GM12878 (cell line): ENCODE measurements around the gene PRMT5. TPM values are rescaled to one million over a fixed set of nuclear protein-coding genes. Genes with fewer than 3 reads are reported as not detected.
A peak's percentile ranks its signal among the peaks of the same experiment; 100 is the strongest.

ENCODE experiments used
- ATAC-seq: fragments of 200-7000 bp; cut with Tn5 transposase; 3 replicates; pipeline ENCODE4 v1.9.1; 2020; ENCODE audit warnings: mild to moderate bottlenecking, moderate library complexity
- BruUV-seq: library from RNA; stranded (reverse); fragments of 400-500 nt; replicated peaks from 2 replicates; lab custom pipeline; 2021; lab: Mats Ljungman, UMichigan
- CTCF ChIA-PET: fragments of 300-600 bp; sonication (Branson Sonifier 250); formaldehyde crosslinking; extraction: SDS; loops from one replicate; lab custom pipeline; 2021; ENCODE audit warnings: inconsistent platforms; lab: Yijun Ruan, JAX
- POLR2A ChIA-PET: fragments of 350-600 bp; formaldehyde crosslinking; extraction: SDS; loops from one replicate; lab custom pipeline; 2021; ENCODE audit warnings: inconsistent platforms; lab: Charles Lee
- RAD21 ChIA-PET: fragments of 300-600 bp; sonication (Branson Sonifier 250); formaldehyde crosslinking; loops from one replicate; lab custom pipeline; 2023; ENCODE audit warnings: antibody characterized with exemption; ENCODE audit not compliant: unreplicated experiment; lab: Charles Lee
- SMC1A ChIA-PET: fragments of 300-600 bp; sonication (Branson Sonifier 250); formaldehyde crosslinking; loops from one replicate; lab custom pipeline; 2023; ENCODE audit not compliant: unreplicated experiment, uncharacterized antibody; lab: Charles Lee
- DNase-seq: peaks from one replicate; pipeline ENCODE4 v3.0.0-alpha.2; 2011; ENCODE audit warnings: low read depth, low spot score
- FAIRE-seq: peaks from 3 replicates; lab custom pipeline; 2011; peaks lifted over from hg19 to GRCh38; lab: Jason Lieb, UNC
- H2AFZ ChIP-seq: 2 replicates; pipeline ENCODE4 v1.6.0; 2011; ENCODE audit warnings: low read depth, low read length, control low read depth; ENCODE audit not compliant: control insufficient read depth
- H3K27ac ChIP-seq: 2 replicates; pipeline ENCODE4 v1.5.1; 2011; ENCODE audit warnings: control low read depth; ENCODE audit not compliant: control insufficient read depth, insufficient read depth
- H3K27me3 ChIP-seq, 2 experiments: replicated peaks in 1 of 2; 2 replicates each; pipeline versions ENCODE4 v1.6.0 to v1.6.1; 2011; ENCODE audit warnings: low read length in 1 of 2; ENCODE audit not compliant: control insufficient read depth in 2 of 2, insufficient read depth in 2 of 2
- H3K36me3 ChIP-seq, 2 experiments: 2 replicates each; pipeline ENCODE4 v1.5.1; 2011; ENCODE audit warnings: low read length in 1 of 2; ENCODE audit not compliant: control insufficient read depth in 2 of 2, insufficient read depth in 2 of 2
- H3K4me1 ChIP-seq: 2 replicates; pipeline ENCODE4 v1.6.1; 2011; ENCODE audit warnings: mild to moderate bottlenecking, low read length, moderate library complexity, mixed read lengths; ENCODE audit not compliant: control insufficient read depth, insufficient read depth
- H3K4me2 ChIP-seq: 2 replicates; pipeline ENCODE4 v1.6.0; 2011; ENCODE audit warnings: control low read depth; ENCODE audit not compliant: control insufficient read depth, insufficient read depth
- H3K4me3 ChIP-seq: fragments of 200-600 bp; sonication (generic); 2 replicates; pipeline ENCODE4 v1.5.1; 2016
- H3K79me2 ChIP-seq: 2 replicates; pipeline ENCODE4 v1.6.0; 2011; ENCODE audit warnings: low read length; ENCODE audit not compliant: control insufficient read depth, insufficient read depth
- H3K9ac ChIP-seq: 2 replicates; pipeline ENCODE4 v1.8.0; 2011; ENCODE audit warnings: low read length, control low read depth, mixed read lengths; ENCODE audit not compliant: control insufficient read depth, insufficient read depth
- H3K9me3 ChIP-seq: replicated peaks from 3 replicates; pipeline ENCODE4 v1.5.1; 2011; ENCODE audit warnings: mild to moderate bottlenecking, low read length; ENCODE audit not compliant: control insufficient read depth, insufficient read depth
- H4K20me1 ChIP-seq: 2 replicates; pipeline ENCODE4 v1.6.0; 2011; ENCODE audit not compliant: control insufficient read depth, insufficient read depth
- ATF2 ChIP-seq: IDR thresholded peaks from 2 replicates; pipeline ENCODE4 v1.6.1; 2012; ENCODE audit warnings: low read length, inconsistent platforms
- BRCA1 ChIP-seq: IDR thresholded peaks from 2 replicates; pipeline ENCODE4 v1.6.1; 2011; ENCODE audit warnings: low read depth, low read length, improper control_type of control experiment
- CBFB ChIP-seq: IDR thresholded peaks from 2 replicates; pipeline ENCODE4 v1.6.1; 2016; ENCODE audit warnings: antibody characterized with exemption, low read depth
- IRF5 ChIP-seq: fragments of 450-650 bp; IDR thresholded peaks from 2 replicates; pipeline ENCODE4 v1.6.1; 2017; ENCODE audit warnings: borderline replicate concordance
- MLLT1 ChIP-seq: fragments of 450-650 bp; IDR thresholded peaks from 2 replicates; pipeline ENCODE4 v1.6.1; 2016; ENCODE audit warnings: mild to moderate bottlenecking
- POLR2A ChIP-seq: IDR thresholded peaks from 2 replicates; pipeline ENCODE4 v1.6.1; 2011; ENCODE audit warnings: low read depth, mild to moderate bottlenecking, low read length
- SUZ12 ChIP-seq: fragments of 200-600 bp; sonication (generic); IDR thresholded peaks from one replicate; pipeline ENCODE4 v1.6.1; 2018; ENCODE audit warnings: antibody characterized with exemption, mild to moderate bottlenecking; ENCODE audit not compliant: unreplicated experiment
- TCF12 ChIP-seq: IDR thresholded peaks from 2 replicates; pipeline ENCODE4 v1.6.1; 2011; ENCODE audit warnings: low read depth, mild to moderate bottlenecking, low read length
- TCF7 ChIP-seq: IDR thresholded peaks from 2 replicates; pipeline ENCODE4 v1.6.1; 2014; ENCODE audit warnings: antibody characterized with exemption, borderline replicate concordance
- YBX1 ChIP-seq: fragments of 450-650 bp; IDR thresholded peaks from 2 replicates; pipeline ENCODE4 v1.6.1; 2016; ENCODE audit warnings: antibody characterized with exemption
- ZNF687 ChIP-seq: fragments of 450-650 bp; IDR thresholded peaks from 2 replicates; pipeline ENCODE4 v1.6.1; 2017; ENCODE audit warnings: mild to moderate bottlenecking, moderate library complexity
- WGBS: methylation state at CpG from one replicate; pipeline ENCODE4 v1.1.6; 2016; ENCODE audit warnings: low lambda C conversion rate; ENCODE audit not compliant: insufficient replicate concordance, insufficient coverage; ENCODE audit errors: missing lambda C conversion rate; 5-methylcytosine and 5-hydroxymethylcytosine counted together
- in situ Hi-C: fragments of 300-500 bp; cut with MboI; formaldehyde crosslinking; loops from 9 replicates; pipeline ENCODE4 v1.14.3; 2018; ENCODE audit warnings: mixed read lengths
- intact Hi-C: fragments of 100-400 bp; cut with micrococcal nuclease; formaldehyde crosslinking; loops from one replicate; pipeline ENCODE4 v1.14.2; 2022; ENCODE audit not compliant: unreplicated experiment
- polyA plus RNA-seq, 11 experiments: library from polyadenylated mRNA; depleted of rRNA in 4 of 11; unstranded in 6 of 11; stranded (reverse) in 5 of 11; fragments of >200 nt; fragmentation: Nextera tagmentation in 4 of 11; fragmentation: Illumina TruSeq in 1 of 11; extraction: Ambion mirVana in 4 of 11; extraction: Trizol in 1 of 11; gene quantifications; 1 replicate in 1 of 11; 2 replicates in 10 of 11; pipeline versions ENCODE4 v1.2.1 to v1.2.3, GENCODE V29; 2011 to 2016; ENCODE audit warnings: inconsistent platforms in 2 of 11, missing spikeins in 2 of 11, low read depth in 1 of 11
- total RNA-seq, 4 experiments: library from RNA; depleted of rRNA in 3 of 4; stranded (reverse); fragments of >200 nt in 3 of 4; fragmentation: Illumina TruSeq in 1 of 4; extraction: Trizol in 1 of 4; gene quantifications; 2 replicates each; pipeline versions ENCODE4 v1.2.1 to v1.2.3, GENCODE V29; 2013 to 2021
- TF ChIP-seq, protein P1 (sequence below): IDR thresholded peaks from 2 replicates; pipeline ENCODE4 v1.6.1; 2011; ENCODE audit warnings: borderline replicate concordance, low read depth, mild to moderate bottlenecking, moderate library complexity, low read length; ENCODE audit not compliant: insufficient read depth, poor library complexity, severe bottlenecking

The PRMT5 gene
- total and polyA plus RNA-seq, 10 of the 15 experiments (the other 5 are each of a cell fraction or from before 2014, with no cell fraction given): 54.3 to 221 (median 111) TPM

- Histone ChIP-seq H3K27ac (no peak within 1 kb of the TSS), H3K27me3 (no peaks in the 10 kb centered on the region), H3K9ac (no peak within 1 kb of the TSS), H2AFZ (no peak within 1 kb of the TSS)
- no TSS peak for BruUV-seq
- SMC1A ChIA-PET: interaction anchor here (0.7 to 9.5 kb wide), 7 partner anchors 9 to 46 kb away, joined by 3 to 110 read pairs (median 4); partner anchors contain the start of gene LRP10
- CTCF ChIA-PET: interaction anchor here (1.2 to 10.8 kb wide), 5 partner anchors 10 to 188 kb away, joined by 4 to 174 read pairs (median 19); partner anchors contain the start of gene LRP10
- TF ChIP-seq CBFB (no peak), ZNF687 (no peak), MLLT1 (no peak), POLR2A (peak; percentile 45; the same call in 1 of the 2 replicates), TCF12 (no peak), TCF7 (no peak), ATF2 (no peak), YBX1 (no peak), BRCA1 (no peak), SUZ12 (no peak), IRF5 (no peak)
- TF ChIP-seq, protein P1, sequence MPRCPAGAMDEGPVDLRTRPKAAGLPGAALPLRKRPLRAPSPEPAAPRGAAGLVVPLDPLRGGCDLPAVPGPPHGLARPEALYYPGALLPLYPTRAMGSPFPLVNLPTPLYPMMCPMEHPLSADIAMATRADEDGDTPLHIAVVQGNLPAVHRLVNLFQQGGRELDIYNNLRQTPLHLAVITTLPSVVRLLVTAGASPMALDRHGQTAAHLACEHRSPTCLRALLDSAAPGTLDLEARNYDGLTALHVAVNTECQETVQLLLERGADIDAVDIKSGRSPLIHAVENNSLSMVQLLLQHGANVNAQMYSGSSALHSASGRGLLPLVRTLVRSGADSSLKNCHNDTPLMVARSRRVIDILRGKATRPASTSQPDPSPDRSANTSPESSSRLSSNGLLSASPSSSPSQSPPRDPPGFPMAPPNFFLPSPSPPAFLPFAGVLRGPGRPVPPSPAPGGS: peak; percentile 48
- TF ChIP-seq, all 136 proteins: peak for 2
- H3K79me2 ChIP-seq: peaks cover 5% of the 10 kb centered on the region
- DNase-seq (no peak), ATAC-seq (no peak), FAIRE-seq (no peak)
- no peaks in the 10 kb centered on the region for H4K20me1 ChIP-seq
- H3K9me3 ChIP-seq: no peaks in the 10 kb centered on the region
- 89% methylated on average over 14 of the region's 15 CpGs for WGBS
- no peak within 1 kb of the TSS for H3K4me3 ChIP-seq
- RAD21 ChIA-PET: interaction anchor here (1.1 to 4.1 kb wide), 3 partner anchors 11 to 17 kb away, joined by 3 to 43 read pairs (median 3); partner anchors contain the start of gene LRP10
- peaks cover 21% of the 10 kb centered on the region for H3K4me1 ChIP-seq
- POLR2A ChIA-PET: interaction anchor here (0.8 to 5.6 kb wide), 6 partner anchors 11 to 70 kb away, joined by 3 to 45 read pairs (median 4); partner anchors contain the start of gene LRP10
- no peak within 1 kb of the TSS for H3K4me2 ChIP-seq
- in situ Hi-C loops: no loop called here
- intact Hi-C loops: no loop called here
- H3K36me3 ChIP-seq: 0 out of 4 replicates have a peak, but pooled peaks cover 0 to 3% of the 10 kb centered on the region in 2 experiments
These were observed 45.8 kb downstream of the PRMT5 start, which contains the start of gene REM2 for GRCh38 chr14:22883173-22883976. REM2 (plus strand) TSS chr14:22883222; CDS start chr14:22883288, 66 bp downstream.
